Esophagus muscularis mucosa (tissue), 4 donors: ENCODE data around the gene TCTN1.

Experiments used
- CTCF ChIP-seq, 3 experiments: fragments of 200-600 bp in 2 of 3; fragments of 450-650 bp in 1 of 3; sonication (generic) in 2 of 3; IDR thresholded peaks; one replicate each; pipeline ENCODE4 v1.5.1; 2017 to 2019; ENCODE audit warnings: antibody characterized with exemption in 3 of 3, mild to moderate bottlenecking in 2 of 3, moderate library complexity in 1 of 3
- EP300 ChIP-seq: sonication (generic); formaldehyde crosslinking; IDR thresholded peaks from one replicate; pipeline ENCODE4 v1.6.1; 2017; ENCODE audit warnings: antibody characterized with exemption
- POLR2A ChIP-seq: fragments of 450-650 bp; IDR thresholded peaks from one replicate; pipeline ENCODE4 v1.6.1; 2017; ENCODE audit warnings: antibody characterized with exemption, moderate library complexity, mild to moderate bottlenecking, low read depth
- POLR2AphosphoS5 ChIP-seq, 2 donors: sonication (generic); formaldehyde crosslinking; IDR thresholded peaks; one replicate each; pipeline ENCODE4 v1.6.1; 2017; ENCODE audit warnings: antibody characterized with exemption in 2 of 2

- TF ChIP-seq POLR2AphosphoS5 (IDR thresholded peaks at IDR 0.05) (no peak), CTCF (IDR thresholded peaks at IDR 0.05) (no peak), POLR2A (no peak), EP300 (no peak)
Observed at GRCh38 chr12:110670161-110670701, 56.3 kb downstream of the TCTN1 start.
